Measurements from ENCODE around the gene PTRHD1. TPM values are rescaled to one million over a fixed set of nuclear protein-coding genes. Genes with fewer than 3 reads are reported as not detected.

PTRHD1 gene
- total RNA-seq, 4 donors from 2014 or later = 22.6 to 41.8 (median 25.8) TPM

DNA sequence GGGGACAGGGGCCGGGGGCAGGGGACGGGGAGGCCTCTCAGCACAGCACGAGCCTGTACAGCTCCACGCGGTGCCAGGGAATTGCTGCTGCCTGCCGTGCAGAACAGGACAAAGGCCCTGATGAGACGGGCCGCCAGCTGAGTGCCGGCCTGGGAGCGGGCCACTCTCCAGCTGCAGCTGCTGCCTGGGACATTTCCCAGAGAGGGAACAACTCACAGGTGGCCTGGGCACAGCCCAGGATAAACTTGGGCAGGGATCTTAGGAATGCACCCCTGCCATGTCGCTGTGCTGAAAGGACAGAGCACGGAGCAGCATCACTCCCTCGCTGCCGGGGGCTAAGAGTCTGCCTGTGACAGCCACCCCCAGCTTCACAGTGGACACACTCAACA lies 38.9 kb upstream of the PTRHD1 start:
- no peak for DNase-seq
- intact Hi-C loops (cut with DNase I) = no loop called here
- no peak overlapping the region for H3K27ac ChIP-seq
- H3K36me3 ChIP-seq = peaks cover 0 to 51% (median 0%) of the 10 kb centered on the region in 3 donors
- WGBS, 2 donors = 47 to 62% methylated on average over 2 to 9 of the region's 14 CpGs
- no peaks in the 10 kb centered on the region for H3K9me3 ChIP-seq
- no peaks in the 10 kb centered on the region for H3K27me3 ChIP-seq
- TF ChIP-seq POLR2A (IDR thresholded peaks at IDR 0.05) = no peak
- TF ChIP-seq CTCF (IDR thresholded peaks at IDR 0.05) = no peak
- peaks cover 0 to 14% (median 8%) of the 10 kb centered on the region in 3 donors for H3K4me1 ChIP-seq
- H3K4me3 ChIP-seq = no peak overlapping the region

- no peaks in the 10 kb centered on the region for H3K27me3 ChIP-seq
- TF ChIP-seq CTCF (IDR thresholded peaks at IDR 0.05) (no peak), POLR2A (IDR thresholded peaks at IDR 0.05) (no peak)
- intact Hi-C loops (cut with DNase I) = no loop called here
- 76 to 80% methylated on average over 10 to 13 of the region's 18 CpGs for WGBS, 2 donors
- H3K9me3 ChIP-seq = no peaks in the 10 kb centered on the region
- no peak overlapping the region for H3K27ac ChIP-seq
- DNase-seq = no peak
- no peak overlapping the region for H3K4me3 ChIP-seq
- H3K36me3 ChIP-seq = peaks cover 0 to 45% (median 0%) of the 10 kb centered on the region in 3 donors
- peaks cover 0 to 17% (median 8%) of the 10 kb centered on the region in 3 donors for H3K4me1 ChIP-seq
Measured at GRCh38 chr2:24831221-24832072, 38.3 kb upstream of the PTRHD1 start.

DNA sequence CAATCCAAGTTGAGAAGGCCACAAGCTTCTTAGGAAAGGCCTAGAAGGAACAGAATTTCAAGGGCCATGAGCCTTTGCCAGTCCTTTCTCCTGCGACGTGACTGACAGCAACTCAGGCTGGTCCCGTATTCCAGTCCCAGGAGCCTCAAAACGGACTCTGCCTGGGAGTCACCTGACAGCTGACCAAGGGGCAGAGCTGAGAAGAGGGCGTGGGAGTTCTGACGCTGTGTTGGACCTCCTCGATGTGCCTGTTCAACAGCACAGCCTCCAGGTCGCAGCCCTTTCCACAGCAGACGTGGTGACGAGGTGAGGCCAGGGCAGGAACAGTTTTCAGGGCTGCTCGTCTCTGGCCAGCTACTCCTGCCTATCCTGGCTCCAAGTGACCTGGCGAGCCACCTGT lies 37.6 kb upstream of the PTRHD1 start:
- Histone ChIP-seq H3K4me1 (peaks cover 0 to 17% (median 8%) of the 10 kb centered on the region in 3 donors), H3K36me3 (peaks cover 0 to 43% (median 0%) of the 10 kb centered on the region in 3 donors), H3K4me3 (no peak overlapping the region), H3K9me3 (no peaks in the 10 kb centered on the region), H3K27ac (no peak overlapping the region), H3K27me3 (no peaks in the 10 kb centered on the region)
- intact Hi-C loops (cut with DNase I) = no loop called here
- TF ChIP-seq CTCF (IDR thresholded peaks at IDR 0.05) (no peak), POLR2A (IDR thresholded peaks at IDR 0.05) (no peak)
- DNase-seq = no peak
- WGBS, 2 donors = 94 to 95% methylated on average over 6 to 9 of the region's 12 CpGs

DNA sequence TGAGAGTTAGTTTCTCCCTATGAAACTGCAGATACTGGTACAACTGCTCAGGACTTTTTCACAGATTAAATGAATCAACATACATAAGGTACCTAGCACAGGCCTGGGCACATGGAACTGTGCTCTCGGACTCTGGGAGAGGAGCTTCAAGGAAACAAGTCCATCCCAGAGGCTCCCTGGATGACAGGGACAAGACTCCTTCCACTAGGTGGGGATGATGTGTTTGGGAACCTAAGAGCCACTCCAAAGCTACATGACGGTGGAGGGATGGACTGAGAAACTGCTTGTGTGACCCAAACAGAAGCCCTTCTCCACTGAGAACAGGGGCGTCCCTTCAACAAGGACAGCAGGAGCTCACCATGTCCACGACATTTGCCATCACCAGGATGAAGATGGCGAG lies 37.2 kb upstream of the PTRHD1 start:
- H3K27ac ChIP-seq = no peak overlapping the region
- peaks cover 0 to 17% (median 8%) of the 10 kb centered on the region in 3 donors for H3K4me1 ChIP-seq
- H3K27me3 ChIP-seq = no peaks in the 10 kb centered on the region
- H3K36me3 ChIP-seq = peaks cover 0 to 43% (median 0%) of the 10 kb centered on the region in 3 donors
- 80 to 87% methylated on average over 1 to 4 of the region's 5 CpGs for WGBS, 2 donors
- H3K4me3 ChIP-seq = no peak overlapping the region
- TF ChIP-seq POLR2A (IDR thresholded peaks at IDR 0.05) = no peak
- no peak for TF ChIP-seq CTCF (IDR thresholded peaks at IDR 0.05)
- intact Hi-C loops (cut with DNase I) = no loop called here
- no peaks in the 10 kb centered on the region for H3K9me3 ChIP-seq
- no peak for DNase-seq

DNA sequence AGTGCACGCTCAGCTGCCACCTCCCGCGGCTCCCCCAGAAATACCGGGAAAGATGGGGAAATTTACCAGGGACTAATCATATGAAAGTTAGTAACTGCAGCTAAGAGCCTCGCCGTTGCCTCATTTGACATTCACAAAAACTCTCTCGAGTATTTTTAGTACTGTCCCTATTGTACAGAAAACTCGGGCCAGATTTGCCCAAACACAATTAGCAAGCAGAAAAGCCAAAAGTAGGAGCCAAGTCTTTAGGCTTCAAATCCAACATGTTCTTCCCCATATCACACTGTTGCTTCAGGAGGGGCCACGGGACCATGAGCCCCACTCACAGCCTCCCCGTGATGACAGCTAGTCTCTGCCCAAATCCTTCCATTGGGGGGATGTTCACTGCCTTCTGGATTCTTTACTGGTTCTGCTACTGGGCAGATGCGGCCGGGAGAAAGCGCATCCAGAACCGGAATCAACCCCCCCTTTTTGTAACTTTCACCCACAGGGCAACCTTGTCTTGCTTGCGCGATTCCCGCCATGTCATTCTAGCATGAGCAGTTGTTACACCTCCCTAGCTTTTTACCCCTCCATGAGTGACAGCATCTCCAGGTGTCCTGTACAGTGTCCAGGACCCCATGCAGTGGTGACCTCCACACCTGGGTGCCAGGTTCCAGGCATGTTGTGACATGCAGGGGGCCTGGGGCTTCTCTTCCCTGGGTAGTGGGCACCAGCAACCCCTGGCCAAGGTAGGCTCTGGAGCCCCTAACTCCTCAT lies 35.2 kb upstream of the PTRHD1 start:
- Histone ChIP-seq H3K9me3 (no peaks in the 10 kb centered on the region), H3K27ac (no peak overlapping the region), H3K36me3 (peaks cover 0 to 35% (median 0%) of the 10 kb centered on the region in 3 donors), H3K4me1 (peaks cover 0 to 17% (median 8%) of the 10 kb centered on the region in 3 donors), H3K27me3 (no peaks in the 10 kb centered on the region), H3K4me3 (no peak overlapping the region)
- TF ChIP-seq POLR2A (IDR thresholded peaks at IDR 0.05) = no peak
- TF ChIP-seq CTCF (IDR thresholded peaks at IDR 0.05) = no peak
- no peak for DNase-seq
- 77 to 80% methylated on average over 13 to 17 of the region's 17 CpGs for WGBS, 2 donors
- intact Hi-C loops (cut with DNase I) = loop anchor here (5.0 kb wide), 1 partner anchor 421 kb away; no protein-coding TSS in a partner anchor

Measured in esophagus squamous epithelium (tissue), 5 donors.